ENCODE data around the gene TP53TG3B.
"Not testable (repeated sequence)": the region's sequence is repeated elsewhere in the genome, so short reads cannot be mapped to it uniquely, and the experiment has no call there.

Gene TP53TG3B

GRCh38 chr16:33360541-33360940 lies at the start of gene TP53TG3B:
Gene TP53TG3B, plus strand, starts transcription at chr16:33360841. Its CDS starts 68 bp downstream, at chr16:33360909.
- not testable (repeated sequence) for DNase-seq

DNA sequence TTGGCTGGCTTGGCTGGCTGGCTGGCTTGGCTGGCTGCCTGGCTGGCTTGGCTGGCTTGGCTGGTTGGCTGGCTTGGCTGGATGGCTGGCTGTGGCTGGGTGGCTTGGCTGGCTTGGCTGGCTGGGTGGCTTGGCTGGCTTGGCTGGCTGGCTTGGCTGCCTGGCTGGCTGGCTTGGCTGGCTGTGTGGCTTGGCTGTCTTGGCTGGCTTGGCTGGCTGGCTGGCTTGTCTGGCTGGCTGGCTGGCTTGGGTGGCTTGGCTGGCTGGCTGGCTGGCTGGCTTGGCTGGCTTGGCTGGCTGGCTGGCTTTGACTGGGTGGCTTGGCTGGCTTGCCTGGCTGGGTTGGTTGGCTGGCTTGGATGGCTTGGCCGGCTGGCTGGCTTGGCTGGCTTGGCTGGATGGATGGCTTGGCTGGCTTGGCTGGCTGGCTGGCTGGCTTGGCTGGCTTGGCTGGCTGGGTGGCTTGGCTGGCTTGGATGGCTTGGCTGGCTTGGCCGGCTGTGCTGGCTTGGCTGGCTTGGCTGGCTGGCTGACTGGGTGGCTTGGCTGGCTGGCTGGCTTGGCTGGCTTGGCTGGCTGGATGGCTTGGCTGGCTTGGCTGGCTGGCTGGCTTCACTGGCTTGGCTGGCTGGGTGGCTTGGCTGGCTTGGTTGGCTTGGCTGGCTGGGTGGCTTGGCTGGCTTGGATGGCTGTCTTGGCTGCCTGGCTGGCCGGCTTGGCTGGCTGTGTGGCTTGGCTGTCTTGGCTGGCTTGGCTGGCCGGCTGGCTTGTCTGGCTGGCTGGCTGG lies 24.2 kb upstream of the TP53TG3B start:
- DNase-seq: not testable (repeated sequence)

DNA sequence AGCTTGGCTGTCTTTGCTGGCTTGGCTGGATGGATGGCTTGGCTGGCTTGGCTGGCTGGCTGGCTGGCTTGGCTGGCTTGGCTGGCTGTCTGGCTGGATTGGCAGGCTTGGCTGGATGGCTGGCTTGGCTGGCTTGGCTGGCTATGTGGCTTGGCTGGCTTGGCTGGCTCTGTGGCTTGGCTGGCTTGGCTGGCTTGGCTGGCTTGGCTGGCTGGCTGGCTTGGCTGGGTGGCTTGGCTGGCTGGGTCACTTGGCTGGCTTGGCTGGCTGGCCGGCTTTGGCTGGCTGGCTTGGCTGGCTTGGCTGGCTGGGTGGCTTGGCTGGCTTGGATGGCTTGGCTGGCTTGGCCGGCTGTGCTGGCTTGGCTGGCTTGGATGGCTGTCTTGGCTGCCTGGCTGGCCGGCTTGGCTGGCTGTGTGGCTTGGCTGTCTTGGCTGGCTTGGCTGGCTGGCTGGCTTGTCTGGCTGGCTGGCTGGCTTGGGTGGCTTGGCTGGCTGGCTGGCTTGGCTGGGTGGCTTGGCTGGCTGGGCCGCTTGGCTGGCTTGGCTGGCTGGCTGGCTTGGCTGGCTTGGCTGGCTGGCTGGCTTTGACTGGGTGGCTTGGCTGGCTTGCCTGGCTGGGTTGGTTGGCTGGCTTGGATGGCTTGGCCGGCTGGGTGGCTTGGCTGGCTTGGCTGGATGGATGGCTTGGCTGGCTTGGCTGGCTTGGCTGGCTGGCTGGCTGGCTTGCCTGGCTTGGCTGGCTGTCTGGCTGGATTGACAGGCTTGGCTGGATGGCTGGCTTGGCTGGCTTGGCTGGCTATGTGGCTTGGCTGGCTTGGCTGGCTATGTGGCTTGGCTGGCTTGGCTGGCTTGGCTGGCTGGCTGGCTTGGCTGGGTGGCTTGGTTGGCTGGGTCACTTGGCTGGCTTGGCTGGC lies 22.8 kb upstream of the TP53TG3B start:
- not testable (repeated sequence) for DNase-seq

DNA sequence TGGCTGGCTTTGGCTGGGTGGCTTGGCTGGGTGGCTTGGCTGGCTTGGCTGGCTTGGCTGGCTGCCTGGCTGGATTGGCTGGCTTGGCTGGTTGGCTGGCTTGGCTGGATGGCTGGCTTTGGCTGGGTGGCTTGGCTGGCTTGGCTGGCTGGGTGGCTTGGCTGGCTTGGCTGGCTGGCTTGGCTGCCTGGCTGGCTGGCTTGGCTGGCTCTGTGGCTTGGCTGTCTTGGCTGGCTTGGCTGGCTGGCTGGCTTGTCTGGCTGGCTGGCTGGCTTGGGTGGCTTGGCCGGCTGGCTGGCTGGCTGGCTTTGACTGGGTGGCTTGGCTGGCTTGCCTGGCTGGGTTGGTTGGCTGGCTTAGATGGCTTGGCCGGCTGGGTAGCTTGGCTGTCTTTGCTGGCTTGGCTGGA lies 22.1 kb upstream of the TP53TG3B start:
- DNase-seq: not testable (repeated sequence)

DNA sequence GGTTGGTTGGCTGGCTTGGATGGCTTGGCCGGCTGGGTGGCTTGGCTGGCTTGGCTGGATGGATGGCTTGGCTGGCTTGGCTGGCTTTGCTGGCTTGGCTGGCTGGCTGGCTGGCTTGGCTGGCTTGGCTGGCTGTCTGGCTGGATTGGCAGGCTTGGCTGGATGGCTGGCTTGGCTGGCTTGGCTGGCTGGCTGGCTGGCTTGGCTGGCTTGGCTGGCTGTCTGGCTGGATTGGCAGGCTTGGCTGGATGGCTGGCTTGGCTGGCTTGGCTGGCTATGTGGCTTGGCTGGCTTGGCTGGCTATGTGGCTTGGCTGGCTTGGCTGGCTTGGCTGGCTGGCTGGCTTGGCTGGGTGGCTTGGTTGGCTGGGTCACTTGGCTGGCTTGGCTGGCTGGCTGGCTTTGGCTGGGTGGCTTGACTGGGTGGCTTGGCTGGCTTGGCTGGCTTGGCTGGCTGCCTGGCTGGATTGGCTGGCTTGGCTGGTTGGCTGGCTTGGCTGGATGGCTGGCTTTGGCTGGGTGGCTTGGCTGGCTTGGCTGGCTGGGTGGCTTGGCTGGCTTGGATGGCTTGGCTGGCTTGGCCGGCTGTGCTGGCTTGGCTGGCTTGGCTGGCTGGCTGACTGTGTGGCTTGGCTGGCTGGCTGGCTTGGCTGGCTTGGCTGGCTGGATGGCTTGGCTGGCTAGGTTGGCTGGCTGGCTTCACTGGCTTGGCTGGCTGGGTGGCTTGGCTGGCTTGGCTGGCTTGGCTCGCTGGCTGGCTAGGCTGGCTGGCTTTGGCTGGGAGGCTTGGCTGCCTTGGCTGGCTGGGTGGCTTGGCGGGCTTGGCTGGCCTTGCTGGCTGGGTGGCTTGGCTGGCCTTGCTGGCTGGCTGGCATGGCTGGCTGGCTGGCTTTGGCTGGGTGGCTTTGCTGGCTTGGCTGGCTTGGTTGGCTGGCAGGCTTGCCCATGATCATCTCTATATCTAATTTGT lies 21.3 kb upstream of the TP53TG3B start:
- not testable (repeated sequence) for DNase-seq

All from COR-L47 (cell line).